Epithelial cell of esophagus (primary cell): ENCODE measurements around the gene CPXM2.

Experiments used
- DNase-seq: peaks from one replicate; pipeline ENCODE4 v3.0.0; 2010; ENCODE audit warnings: low read depth
- H3K4me3 ChIP-seq: 2 replicates; pipeline ENCODE4 v1.5.1; 2011; ENCODE audit warnings: mild to moderate bottlenecking, low read length, control low read depth
- CTCF ChIP-seq: IDR thresholded peaks from 2 replicates; pipeline ENCODE4 v1.5.1; 2011; ENCODE audit warnings: low read depth, mild to moderate bottlenecking, low read length, control low read depth, inconsistent platforms; ENCODE audit not compliant: insufficient read depth; ENCODE audit errors: missing control alignments

Gene CPXM2

DNA sequence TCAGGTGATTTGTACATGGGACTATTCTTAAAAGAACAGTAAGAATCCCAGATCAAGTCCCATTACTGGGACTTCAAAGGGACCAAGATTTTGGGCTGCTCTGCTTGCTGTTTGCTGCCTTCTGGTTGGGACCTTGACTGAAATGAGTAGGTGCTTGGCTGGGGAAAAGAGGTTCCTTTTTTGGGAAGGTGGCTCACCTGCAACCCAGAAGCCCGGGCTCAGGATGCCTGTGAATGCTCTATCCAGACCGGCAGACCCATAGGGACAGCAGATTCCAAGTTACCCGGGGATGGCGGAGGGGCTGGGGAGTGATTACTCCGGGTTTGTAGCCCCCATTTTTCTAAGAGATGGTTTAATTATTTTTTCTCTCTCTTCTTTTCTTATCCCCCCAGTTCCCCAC is 104.0 kb downstream of the CPXM2 start:
- no peak for DNase-seq
- TF ChIP-seq CTCF = no peak
- H3K4me3 ChIP-seq = no peak overlapping the region

DNA sequence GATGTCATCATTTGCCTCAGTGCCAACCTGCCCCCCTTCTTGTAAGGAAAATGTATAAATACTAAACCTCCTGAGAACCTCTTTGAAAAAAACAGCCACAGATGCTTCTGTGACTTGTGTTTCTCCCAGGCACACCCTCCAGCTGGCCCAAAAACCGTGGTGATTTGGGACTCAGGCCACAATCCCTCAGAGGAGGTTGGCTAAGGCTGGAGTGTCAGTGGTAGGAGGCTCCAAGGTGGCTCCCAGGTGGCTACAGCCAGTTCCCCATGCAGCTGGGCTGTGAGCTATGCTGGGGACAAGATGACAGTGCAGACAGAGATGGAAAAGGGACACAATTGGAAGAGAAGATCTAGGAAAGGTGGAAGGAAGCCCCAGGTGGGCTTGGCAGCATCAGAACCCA is 104.7 kb downstream of the CPXM2 start:
- DNase-seq = no peak
- no peak overlapping the region for H3K4me3 ChIP-seq
- TF ChIP-seq CTCF = no peak

DNA sequence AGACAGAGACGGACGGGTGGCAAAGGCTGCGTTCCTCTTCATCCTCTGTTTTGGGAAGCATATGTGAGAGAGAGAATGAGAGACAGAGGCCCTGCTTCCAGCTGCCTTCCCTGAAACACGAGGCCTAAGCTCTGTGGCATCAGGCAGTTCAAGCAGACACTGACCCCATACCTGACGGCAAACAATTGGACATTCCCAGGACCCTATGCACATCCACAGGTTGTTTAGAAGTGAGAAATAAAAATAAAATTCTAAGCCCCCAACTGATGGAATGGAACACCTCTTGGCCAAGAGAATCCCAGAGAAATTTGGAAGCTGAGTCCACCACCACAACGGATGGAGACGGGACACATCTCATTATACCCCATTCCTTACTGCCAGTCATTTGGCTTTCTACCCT is 105.3 kb downstream of the CPXM2 start:
- no peak for DNase-seq
- no peak overlapping the region for H3K4me3 ChIP-seq
- TF ChIP-seq CTCF = no peak

DNA sequence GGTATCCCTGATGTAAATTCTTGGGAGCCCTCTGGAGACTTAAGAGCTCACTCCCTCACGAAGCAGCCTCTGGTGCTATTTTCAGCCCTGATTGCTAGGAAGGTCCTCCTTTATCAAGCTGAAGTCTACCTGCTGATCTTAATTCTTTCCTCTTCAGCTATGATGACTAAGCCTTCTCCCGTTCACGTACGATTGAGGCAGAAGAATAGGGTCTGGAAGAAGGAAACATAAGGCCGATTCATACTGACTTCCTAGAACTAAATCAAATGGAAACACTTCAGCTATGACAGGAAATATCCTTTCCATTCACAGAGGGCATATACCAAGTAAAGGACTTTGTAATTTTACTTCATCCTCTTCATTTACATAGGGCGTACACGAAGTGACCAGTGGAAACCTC is 107.0 kb downstream of the CPXM2 start:
- H3K4me3 ChIP-seq = no peak overlapping the region
- TF ChIP-seq CTCF = no peak
- no peak for DNase-seq

GRCh38 chr10:123784216-123784615 is 107.4 kb downstream of the CPXM2 start:
- TF ChIP-seq CTCF = no peak
- DNase-seq = no peak
- H3K4me3 ChIP-seq = no peak overlapping the region

DNA sequence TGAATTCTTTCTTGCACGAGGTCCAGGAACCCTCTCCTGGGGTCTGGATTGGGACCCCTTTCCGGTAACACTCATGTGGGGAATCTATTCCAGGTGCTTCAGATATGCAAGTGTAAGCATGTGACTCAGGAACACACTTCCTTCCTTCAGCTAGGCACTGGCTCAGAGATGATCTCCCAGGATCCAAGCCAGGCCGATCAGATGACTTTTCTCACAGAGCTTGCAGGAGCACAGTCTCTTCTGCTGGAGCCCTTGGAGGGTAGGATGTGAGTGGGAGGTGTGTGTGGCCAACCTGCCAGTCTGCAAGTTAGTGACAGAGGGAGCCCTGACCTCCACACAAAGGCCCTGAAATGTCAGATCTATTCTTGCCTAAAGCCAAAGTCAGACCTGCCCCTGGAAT is 108.3 kb downstream of the CPXM2 start:
- no peak for DNase-seq
- no peak for TF ChIP-seq CTCF
- no peak overlapping the region for H3K4me3 ChIP-seq

DNA sequence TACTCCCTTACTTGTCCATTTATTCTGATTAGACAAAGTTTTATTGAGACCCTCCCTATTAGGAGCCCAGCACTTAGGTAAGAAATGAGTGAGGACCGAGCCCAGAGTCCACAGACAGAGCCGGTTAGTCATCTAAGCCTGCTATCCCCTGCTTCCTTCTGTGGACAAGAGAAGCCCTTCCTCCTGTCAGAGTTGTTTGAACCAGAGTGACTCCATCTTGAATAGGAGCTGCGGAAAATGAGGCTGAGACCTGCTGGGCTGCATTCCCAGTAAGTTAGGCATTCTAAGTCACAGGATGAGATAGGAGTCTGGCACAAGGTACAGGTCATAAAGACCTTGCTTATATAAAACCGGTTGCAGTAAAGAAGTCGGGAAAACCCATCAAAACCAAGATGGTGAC is 109.1 kb downstream of the CPXM2 start:
- DNase-seq = peak; percentile 36
- H3K4me3 ChIP-seq = no peak overlapping the region
- TF ChIP-seq CTCF = no peak
